Stimulated activated CD4-positive, alpha-beta T cell treated with anti-CD3 and anti-CD28 coated beads, Interleukin-15, amount 100 ng/mL, for 48 hours (primary cell): ENCODE results near the gene ORMDL3.

ENCODE experiments used
- DNase-seq, 2 donors: peaks; one replicate each; pipeline ENCODE4 v3.0.0-alpha.2; 2020; ENCODE audit warnings: low read depth in 2 of 2

ORMDL3 gene

GRCh38 chr17:39927101-39927928, at the start of gene ORMDL3, which contains the start of gene LRRC3C:
Gene ORMDL3, minus strand, starts transcription at chr17:39927601. Its CDS starts 3,398 bp downstream, at chr17:39924203.
Gene LRRC3C, plus strand, starts transcription at chr17:39927732. Its CDS starts 13,792 bp downstream, at chr17:39941524.
- peak; percentile 88 to 90 for DNase-seq

DNA sequence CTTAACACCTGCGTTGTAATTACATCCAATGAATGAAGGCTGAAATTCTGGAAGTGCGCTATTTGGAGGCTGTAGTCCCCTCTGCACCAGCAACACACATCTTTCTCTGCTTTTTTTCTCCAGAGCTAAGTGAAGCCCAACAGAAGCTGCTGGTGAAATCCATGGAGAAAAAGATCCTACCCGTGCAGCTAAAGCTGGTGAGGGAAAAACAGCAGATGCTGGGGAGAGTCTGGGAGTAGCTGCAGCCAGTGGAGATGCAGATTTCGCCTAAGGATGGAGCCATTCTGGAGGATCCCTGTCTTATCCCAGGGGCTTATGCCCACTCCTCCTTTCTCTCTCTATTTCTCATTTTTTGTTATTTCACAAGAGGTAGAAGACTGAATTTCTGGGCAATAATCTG, 48.4 kb upstream of the ORMDL3 start:
- no peak for DNase-seq

DNA sequence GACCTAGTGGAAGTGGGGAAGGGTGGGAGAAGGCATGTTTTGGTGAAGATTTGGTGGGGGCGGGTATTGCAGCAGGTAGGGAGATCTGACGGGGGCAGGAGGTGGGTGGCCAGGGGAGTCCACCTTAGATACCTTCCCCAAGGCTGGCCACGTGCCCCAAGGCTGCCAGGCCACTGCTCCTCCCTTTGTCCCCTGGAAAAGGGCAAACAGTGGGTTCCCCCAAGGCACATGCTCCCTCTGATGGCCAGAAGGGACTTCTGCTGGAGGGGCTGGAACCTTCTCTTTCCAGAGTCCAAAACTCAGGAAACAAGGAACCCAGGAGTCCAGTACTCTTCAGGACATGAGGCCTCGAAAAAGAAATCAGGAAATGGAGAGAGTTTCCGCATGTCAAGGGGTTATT, 47.0 kb upstream of the ORMDL3 start:
- DNase-seq: no peak

DNA sequence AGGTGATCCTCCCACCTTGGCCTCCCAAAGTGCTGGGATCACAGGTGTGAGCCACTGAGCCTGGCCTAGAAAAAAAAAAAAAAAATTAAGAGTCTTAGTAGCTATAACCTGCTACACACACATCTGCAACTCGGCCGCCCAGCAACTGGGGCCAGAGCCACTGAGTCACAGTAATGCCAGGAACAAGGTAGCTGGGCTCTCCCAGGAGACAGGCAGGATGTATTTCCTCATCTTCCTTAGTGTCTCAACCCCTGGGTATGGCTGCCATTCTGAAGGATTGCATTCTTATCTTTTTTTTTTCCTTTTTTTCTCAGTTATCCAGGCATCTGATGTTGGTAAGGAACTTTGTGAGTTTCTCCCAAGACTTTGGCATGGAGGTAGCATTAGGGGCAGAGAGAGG, 46.1 kb upstream of the ORMDL3 start:
- DNase-seq: no peak

GRCh38 chr17:39972271-39972670, 44.9 kb upstream of the ORMDL3 start:
- DNase-seq: no peak

GRCh38 chr17:39971076-39971603, 43.7 kb upstream of the ORMDL3 start:
- no peak for DNase-seq

DNA sequence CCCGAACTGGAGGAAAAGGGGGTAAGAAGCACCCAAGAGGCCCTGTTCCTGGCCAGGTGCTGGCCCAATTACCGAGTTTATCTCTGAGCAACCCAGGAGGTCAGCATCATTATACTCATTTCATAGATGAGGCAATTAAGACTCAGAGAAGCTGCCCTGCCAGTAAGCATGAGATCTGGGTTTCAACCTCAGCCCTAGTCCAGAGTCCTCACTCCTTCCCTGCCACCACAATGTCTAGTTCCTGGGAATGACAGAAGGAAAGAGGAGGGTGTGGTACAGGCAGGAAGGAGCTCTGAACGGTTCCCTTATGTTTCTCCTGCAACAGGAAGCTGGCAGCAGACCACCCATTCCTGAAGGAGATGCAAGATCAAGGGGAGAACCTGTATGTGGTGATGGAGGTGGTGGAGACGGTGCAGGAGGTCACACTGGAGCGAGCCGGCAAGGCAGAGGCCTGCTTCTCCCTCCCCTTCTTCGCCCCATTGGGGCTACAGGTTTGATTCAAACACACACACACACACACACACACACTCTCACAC, 42.8 kb upstream of the ORMDL3 start:
- DNase-seq: no peak

DNA sequence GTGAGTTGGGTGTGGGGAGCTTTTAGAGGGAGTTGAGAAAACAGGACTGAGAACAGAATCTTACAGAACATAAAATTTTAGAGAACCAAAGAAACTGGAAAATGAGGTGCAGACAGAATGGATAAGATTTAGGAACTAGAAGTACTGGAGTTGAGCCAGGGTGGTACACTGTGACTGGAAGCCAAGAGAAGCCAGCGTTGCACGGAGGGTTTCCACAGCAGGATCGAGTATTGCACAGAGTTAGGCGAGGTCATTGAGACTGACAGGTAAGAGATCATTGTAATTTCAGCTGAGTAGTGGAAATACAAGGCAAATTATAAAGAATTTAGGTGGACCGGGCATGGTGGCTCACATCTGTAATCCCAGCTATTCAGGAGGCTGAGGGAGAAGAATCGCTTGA, 42.0 kb upstream of the ORMDL3 start:
- no peak for DNase-seq

DNA sequence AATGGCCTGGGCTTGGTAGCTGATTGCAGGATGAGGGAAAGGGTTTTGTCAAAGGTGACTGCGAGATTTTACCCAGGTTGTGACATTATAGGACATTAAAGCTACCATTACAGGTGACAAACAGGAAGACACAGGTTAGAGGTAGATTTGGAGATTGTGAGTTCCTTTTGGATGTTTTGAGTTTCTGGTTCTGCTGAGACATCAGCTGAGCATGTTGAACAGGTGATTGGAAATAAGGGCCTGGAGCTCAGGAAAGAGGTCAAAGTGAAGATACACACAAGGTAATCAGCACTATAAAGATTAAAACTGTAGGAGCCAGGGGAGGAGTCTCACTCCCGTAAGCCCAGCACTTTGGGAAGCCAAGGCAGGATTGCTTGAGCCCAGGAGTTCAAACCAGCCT, 41.4 kb upstream of the ORMDL3 start:
- no peak for DNase-seq

DNA sequence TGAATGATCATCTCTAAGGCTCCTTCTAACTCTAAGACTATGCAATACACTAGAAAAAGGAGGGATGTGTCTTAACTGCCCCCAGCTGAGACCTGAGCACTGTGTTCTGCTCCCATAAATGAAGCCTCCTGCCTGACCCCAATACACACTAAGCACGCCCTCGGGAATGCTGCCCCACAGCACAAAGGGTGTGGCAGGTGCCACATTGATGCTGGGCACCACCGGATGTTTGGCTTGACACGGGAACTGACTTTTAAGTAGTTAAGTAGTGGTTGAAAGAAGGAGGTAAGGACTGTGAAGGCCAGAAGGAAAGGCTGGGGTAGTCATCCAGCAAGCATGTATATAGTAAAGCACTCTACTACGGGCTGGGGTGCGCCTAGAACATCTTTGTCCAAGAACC, 39.4 kb upstream of the ORMDL3 start:
- no peak for DNase-seq

DNA sequence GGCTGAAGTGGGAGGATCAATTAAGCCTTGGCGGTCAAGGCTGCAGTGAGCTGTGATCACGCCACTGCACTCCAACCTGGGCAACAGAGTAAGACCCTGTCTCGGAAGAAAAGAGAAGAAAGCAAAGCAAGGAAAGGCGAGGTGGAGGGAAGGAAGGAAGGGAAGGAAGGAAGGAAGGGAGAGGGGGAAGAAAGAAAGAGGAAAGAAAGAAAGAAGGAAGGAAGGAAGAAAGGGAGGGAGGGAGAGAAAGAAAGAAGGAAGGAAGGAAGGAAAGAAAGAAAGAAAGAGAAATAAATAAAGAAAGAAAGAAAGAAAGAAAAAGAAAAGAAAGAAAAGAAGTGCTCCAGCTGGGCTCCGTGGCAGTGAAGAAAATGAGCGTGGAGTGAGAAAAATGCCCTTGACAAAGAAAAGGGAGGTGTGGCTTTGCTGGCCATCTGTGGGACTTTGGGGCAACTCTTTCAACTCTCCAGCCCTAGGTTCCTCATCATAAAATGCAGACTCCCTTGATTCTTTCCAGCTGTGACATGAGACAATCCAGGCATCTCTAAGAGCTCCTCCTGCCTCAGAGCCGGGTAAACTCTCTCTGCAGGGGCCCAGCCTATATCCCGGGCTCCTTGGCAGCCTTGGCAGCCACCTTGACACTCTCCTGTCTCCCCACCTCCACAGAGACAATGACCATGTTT, 37.8 kb upstream of the ORMDL3 start:
- no peak for DNase-seq

DNA sequence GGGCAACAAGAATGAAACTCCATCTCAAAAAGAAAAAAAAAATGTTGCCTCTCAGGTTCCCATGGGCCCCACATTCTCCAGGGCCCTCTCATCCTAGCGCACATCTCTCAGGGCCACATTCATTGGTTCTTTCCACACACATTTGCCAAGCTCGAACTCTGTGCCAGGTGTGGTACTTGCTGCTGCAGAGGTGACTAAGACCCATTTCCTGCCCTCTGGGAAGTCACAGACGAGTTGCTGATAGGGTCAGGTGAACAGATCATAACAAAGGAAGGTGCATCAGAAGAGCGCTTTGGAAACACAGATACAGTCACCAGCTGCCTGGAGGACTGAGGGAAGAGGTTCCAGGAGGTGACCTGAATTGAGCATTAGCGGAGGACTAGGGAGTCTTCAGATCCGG, 36.4 kb upstream of the ORMDL3 start:
- no peak for DNase-seq

DNA sequence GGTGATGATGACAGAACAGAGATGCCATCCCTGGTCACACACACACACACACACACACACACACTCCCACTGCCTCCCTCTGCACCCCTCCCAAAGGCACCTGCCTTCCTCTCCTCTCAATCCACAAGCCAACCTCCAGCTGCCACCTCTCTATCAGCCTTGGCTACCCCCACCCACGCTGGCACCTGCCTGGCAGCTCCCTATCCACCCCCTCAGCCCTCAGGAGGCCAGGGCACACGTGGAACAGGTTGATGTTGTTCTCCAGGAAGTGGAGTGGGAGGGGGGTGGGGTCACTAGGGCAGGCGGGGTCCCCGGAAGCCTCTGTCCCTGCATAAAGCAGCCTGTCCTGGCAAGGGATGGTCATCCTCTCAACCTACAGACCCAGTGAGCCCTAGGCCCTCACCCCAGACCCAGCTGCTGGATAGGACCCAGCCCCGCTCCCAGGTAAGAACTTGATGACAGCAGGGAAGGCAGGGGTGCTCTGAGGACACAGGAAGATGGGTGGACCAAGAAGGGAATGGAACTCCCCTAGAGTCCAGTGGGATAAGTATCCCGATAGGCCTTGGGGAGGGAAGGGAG, 35.3 kb upstream of the ORMDL3 start, which contains the start of gene GSDMA:
Gene GSDMA, plus strand, starts transcription at position 363 of the 579 bp plus-strand sequence. CDS start 2,684 bp downstream, outside the sequence.
- no peak for DNase-seq

DNA sequence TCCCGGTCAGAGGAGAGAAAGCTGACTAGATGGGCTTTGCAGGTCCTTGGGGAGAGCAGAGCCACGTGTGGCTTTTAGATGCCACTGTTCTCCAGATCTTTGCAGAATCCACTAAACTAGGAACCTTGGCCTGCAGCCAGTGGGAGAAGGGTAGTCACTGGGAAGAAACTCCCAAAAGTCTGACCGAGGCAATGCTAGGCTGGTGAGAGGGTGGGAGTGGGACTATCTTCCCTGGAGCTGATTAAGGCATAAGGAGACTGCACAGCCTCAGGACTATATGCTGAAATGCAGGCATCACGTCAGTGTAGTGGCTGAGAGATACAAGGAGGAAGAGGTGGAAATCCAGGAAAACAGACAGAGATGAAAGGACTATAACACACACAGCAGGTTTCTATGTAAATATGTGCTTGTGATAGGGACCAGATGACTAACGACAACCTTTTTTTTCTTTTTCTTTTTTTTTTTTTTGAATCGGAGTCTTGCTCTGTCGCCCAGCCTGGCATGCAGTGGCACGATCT, 33.2 kb upstream of the ORMDL3 start:
- no peak for DNase-seq

DNA sequence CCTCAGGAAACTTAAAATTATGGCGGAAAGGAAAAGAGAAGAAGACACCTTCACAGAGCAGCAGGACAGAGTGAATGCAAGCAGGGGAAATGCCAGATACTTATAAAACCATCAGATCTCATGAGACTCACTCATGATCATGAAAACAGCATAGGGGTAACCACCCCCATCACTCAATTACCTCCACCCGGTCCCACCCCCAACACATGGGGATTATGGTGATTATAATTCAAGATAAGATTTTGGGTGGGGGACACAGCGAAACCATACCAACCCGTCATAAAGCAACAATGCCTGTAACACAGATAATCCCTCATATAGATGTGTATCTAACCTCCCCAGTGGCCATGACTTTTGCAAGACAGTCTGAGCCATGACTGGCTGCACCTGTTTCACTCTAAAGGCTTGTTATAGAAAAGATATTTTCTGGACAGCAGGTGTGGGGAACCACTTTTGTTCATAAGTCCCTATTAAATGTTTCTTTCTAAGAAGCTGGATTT, 28.4 kb upstream of the ORMDL3 start:
- DNase-seq: no peak

DNA sequence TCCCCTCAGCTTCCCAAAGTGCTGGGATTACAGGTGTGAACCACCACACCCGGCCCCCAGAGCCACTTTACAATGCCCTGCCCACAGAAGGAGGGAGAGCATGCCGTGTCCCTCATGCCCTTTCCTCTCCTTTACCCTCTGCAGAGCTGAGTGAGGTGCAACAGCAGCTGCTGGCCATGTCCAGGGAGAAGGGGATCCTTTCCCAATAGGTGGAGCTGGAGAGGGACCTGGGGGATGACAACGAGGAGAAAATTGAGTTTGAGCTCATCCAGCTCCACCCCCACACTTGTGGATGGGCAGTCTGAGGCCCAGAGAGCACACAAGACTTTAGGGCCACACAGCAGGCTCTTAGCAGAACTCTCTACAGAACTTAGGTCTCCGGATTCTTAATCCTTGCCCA, 27.5 kb upstream of the ORMDL3 start:
- no peak for DNase-seq

- no peak for DNase-seq
Observed at GRCh38 chr17:39953471-39953888, 26.1 kb upstream of the ORMDL3 start.

- peak; percentile 85 to 88 for DNase-seq
Observed at GRCh38 chr17:39952680-39953470, 25.5 kb upstream of the ORMDL3 start.

- no peak for DNase-seq
Observed at GRCh38 chr17:39951924-39952679, 24.7 kb upstream of the ORMDL3 start.

GRCh38 chr17:39950871-39951348, 23.5 kb upstream of the ORMDL3 start:
- no peak for DNase-seq
